IPS-11a (cell line): Measurements from ENCODE around the gene NXPH4.

ENCODE experiments used
- H3K4me3 ChIP-seq: one replicate; pipeline ENCODE4 v1.5.1; 2013; ENCODE audit warnings: low read depth, low read length, control low read depth

Gene NXPH4

GRCh38 chr12:57218030-57218853 is 1.6 kb downstream of the NXPH4 start:
- H3K4me3 ChIP-seq: no peak overlapping the region

- no peak overlapping the region for H3K4me3 ChIP-seq
Measured at GRCh38 chr12:57219205-57219992, 2.8 kb downstream of the NXPH4 start.

GRCh38 chr12:57219993-57220754 is 3.6 kb downstream of the NXPH4 start:
- no peak overlapping the region for H3K4me3 ChIP-seq

- H3K4me3 ChIP-seq: no peak overlapping the region
Measured at GRCh38 chr12:57220770-57221168, 4.2 kb downstream of the NXPH4 start.

- no peak overlapping the region for H3K4me3 ChIP-seq
Measured at GRCh38 chr12:57221169-57221917, 4.7 kb downstream of the NXPH4 start.

- no peak overlapping the region for H3K4me3 ChIP-seq
Measured at GRCh38 chr12:57222286-57223190, 5.9 kb downstream of the NXPH4 start.

- H3K4me3 ChIP-seq: no peak overlapping the region
Measured at GRCh38 chr12:57223191-57224165, 6.9 kb downstream of the NXPH4 start.

- no peak overlapping the region for H3K4me3 ChIP-seq
Measured at GRCh38 chr12:57224278-57224972, 7.8 kb downstream of the NXPH4 start.

- no peak overlapping the region for H3K4me3 ChIP-seq
Measured at GRCh38 chr12:57224973-57225679, 8.5 kb downstream of the NXPH4 start.

GRCh38 chr12:57225680-57226210 is 9.2 kb downstream of the NXPH4 start:
- no peak overlapping the region for H3K4me3 ChIP-seq

GRCh38 chr12:57226588-57227314 is 10.2 kb downstream of the NXPH4 start:
- peak overlapping the region; percentile 25 for H3K4me3 ChIP-seq

- no peak overlapping the region for H3K4me3 ChIP-seq
Measured at GRCh38 chr12:57227315-57228115, 10.9 kb downstream of the NXPH4 start.

- peak overlapping the region; percentile 98 for H3K4me3 ChIP-seq
Measured at GRCh38 chr12:57229046-57229633, 12.5 kb downstream of the NXPH4 start.

GRCh38 chr12:57229634-57230380 is 13.2 kb downstream of the NXPH4 start, which contains the start of gene SHMT2:
Gene SHMT2, plus strand, starts transcription at chr12:57229711. Its CDS starts 68 bp downstream, at chr12:57229779.
- H3K4me3 ChIP-seq: peak within 1 kb of the TSS; percentile 98
